Measurements from ENCODE around the gene APH1A.

The APH1A gene

GRCh38 chr1:150271291-150271959 lies 2.6 kb upstream of the APH1A start:
- Histone ChIP-seq H3K27me3 (no peaks in the 10 kb centered on the region), H3K27ac (peak overlapping the region; percentile 56), H3K4me2 (peak overlapping the region; percentile 72), H3K4me1 (peaks cover 51% of the 10 kb centered on the region), H3K9me3 (no peaks in the 10 kb centered on the region), H3K9ac (no peak overlapping the region), H3K36me3 (peaks cover 11% of the 10 kb centered on the region), H3K4me3 (no peak overlapping the region), H4K20me1 (peaks cover 15% of the 10 kb centered on the region)
- no peak for TF ChIP-seq Cebpa-rat (IDR thresholded peaks at IDR 0.05)

GRCh38 chr1:150269451-150269850 lies 635 bp upstream of the APH1A start:
- H3K27me3 ChIP-seq, result no peaks in the 10 kb centered on the region
- peak overlapping the region; percentile 86 for H3K4me3 ChIP-seq
- H3K9me3 ChIP-seq, result no peaks in the 10 kb centered on the region
- H3K4me1 ChIP-seq, result peaks cover 51% of the 10 kb centered on the region
- H3K36me3 ChIP-seq, result peaks cover 30% of the 10 kb centered on the region
- peak overlapping the region; percentile 99 for H3K4me2 ChIP-seq
- peak overlapping the region; percentile 88; the same call in 1 of the 2 replicates for H3K27ac ChIP-seq
- peak overlapping the region; percentile 93; the same call in 1 of the 2 replicates for H3K9ac ChIP-seq
- no peak for TF ChIP-seq Cebpa-rat (IDR thresholded peaks at IDR 0.05)
- peaks cover 15% of the 10 kb centered on the region for H4K20me1 ChIP-seq

- peak overlapping the region; percentile 93 for H3K9ac ChIP-seq
- TF ChIP-seq Cebpa-rat (IDR thresholded peaks at IDR 0.05), result no peak
- no peaks in the 10 kb centered on the region for H3K27me3 ChIP-seq
- H3K27ac ChIP-seq, result peak overlapping the region; percentile 88
- no peaks in the 10 kb centered on the region for H3K9me3 ChIP-seq
- peak overlapping the region; percentile 86 for H3K4me3 ChIP-seq
- H4K20me1 ChIP-seq, result peaks cover 15% of the 10 kb centered on the region
- peaks cover 37% of the 10 kb centered on the region for H3K36me3 ChIP-seq
- H3K4me1 ChIP-seq, result peaks cover 48% of the 10 kb centered on the region
- H3K4me2 ChIP-seq, result peak overlapping the region; percentile 99
Observed at GRCh38 chr1:150268340-150268704, 494 bp downstream of the APH1A start.

GRCh38 chr1:150267896-150268295 lies 920 bp downstream of the APH1A start:
- Histone ChIP-seq H3K27me3 (no peaks in the 10 kb centered on the region), H3K4me3 (peak overlapping the region; percentile 86), H3K27ac (peak overlapping the region; percentile 88), H4K20me1 (peaks cover 15% of the 10 kb centered on the region), H3K9ac (peak overlapping the region; percentile 93), H3K4me1 (peaks cover 48% of the 10 kb centered on the region), H3K36me3 (peaks cover 37% of the 10 kb centered on the region), H3K4me2 (peak overlapping the region; percentile 99), H3K9me3 (no peaks in the 10 kb centered on the region)
- TF ChIP-seq Cebpa-rat (IDR thresholded peaks at IDR 0.05), result no peak

GRCh38 chr1:150263549-150263948 lies 5.3 kb downstream of the APH1A start:
- Histone ChIP-seq H3K9ac (no peak overlapping the region), H3K4me2 (no peak overlapping the region), H3K27ac (no peak overlapping the region), H3K4me1 (peaks cover 27% of the 10 kb centered on the region), H3K36me3 (peaks cover 37% of the 10 kb centered on the region), H3K27me3 (peaks cover 8% of the 10 kb centered on the region), H4K20me1 (peaks cover 15% of the 10 kb centered on the region), H3K9me3 (no peaks in the 10 kb centered on the region), H3K4me3 (no peak overlapping the region)
- TF ChIP-seq Cebpa-rat (IDR thresholded peaks at IDR 0.05), result no peak

- H4K20me1 ChIP-seq, result peaks cover 11% of the 10 kb centered on the region
- H3K4me3 ChIP-seq, result no peak overlapping the region
- no peak for TF ChIP-seq Cebpa-rat (IDR thresholded peaks at IDR 0.05)
- peaks cover 37% of the 10 kb centered on the region for H3K36me3 ChIP-seq
- peaks cover 17% of the 10 kb centered on the region for H3K27me3 ChIP-seq
- no peak overlapping the region for H3K27ac ChIP-seq
- H3K4me1 ChIP-seq, result peaks cover 28% of the 10 kb centered on the region
- no peak overlapping the region for H3K4me2 ChIP-seq
- no peak overlapping the region for H3K9ac ChIP-seq
- H3K9me3 ChIP-seq, result no peaks in the 10 kb centered on the region
Observed at GRCh38 chr1:150262388-150263320, 6.2 kb downstream of the APH1A start.

- Histone ChIP-seq H3K4me1 (peaks cover 30% of the 10 kb centered on the region), H3K27ac (no peak overlapping the region), H3K36me3 (peaks cover 26% of the 10 kb centered on the region), H3K27me3 (peaks cover 27% of the 10 kb centered on the region), H3K9ac (no peak overlapping the region), H3K4me2 (no peak overlapping the region), H4K20me1 (no peaks in the 10 kb centered on the region; the same call in 1 of the 2 replicates), H3K4me3 (no peak overlapping the region), H3K9me3 (no peaks in the 10 kb centered on the region)
- TF ChIP-seq Cebpa-rat (IDR thresholded peaks at IDR 0.05), result no peak
Observed at GRCh38 chr1:150261367-150261766, 7.4 kb downstream of the APH1A start.

GRCh38 chr1:150259758-150260669 lies 8.8 kb downstream of the APH1A start:
- Histone ChIP-seq H3K27ac (no peak overlapping the region), H3K36me3 (peaks cover 13% of the 10 kb centered on the region), H3K9ac (no peak overlapping the region), H4K20me1 (no peaks in the 10 kb centered on the region), H3K9me3 (no peaks in the 10 kb centered on the region), H3K4me2 (no peak overlapping the region), H3K27me3 (peaks cover 29% of the 10 kb centered on the region), H3K4me3 (no peak overlapping the region), H3K4me1 (peaks cover 40% of the 10 kb centered on the region)
- no peak for TF ChIP-seq Cebpa-rat (IDR thresholded peaks at IDR 0.05)

- Histone ChIP-seq H3K36me3 (peaks cover 5% of the 10 kb centered on the region), H4K20me1 (no peaks in the 10 kb centered on the region), H3K4me2 (no peak overlapping the region), H3K27ac (no peak overlapping the region), H3K4me1 (peaks cover 40% of the 10 kb centered on the region), H3K9me3 (no peaks in the 10 kb centered on the region), H3K9ac (no peak overlapping the region), H3K27me3 (peaks cover 29% of the 10 kb centered on the region), H3K4me3 (no peak overlapping the region)
- no peak for TF ChIP-seq Cebpa-rat (IDR thresholded peaks at IDR 0.05)
Observed at GRCh38 chr1:150259217-150259616, 9.6 kb downstream of the APH1A start.

All from BLaER1 (cell line).